Mesendoderm (in vitro differentiated cells): ENCODE measurements around the gene IMMP1L.

Source experiments
- DNase-seq: peaks from one replicate; pipeline ENCODE4 v3.0.0; 2013
- H2AK5ac ChIP-seq: 2 replicates; pipeline ENCODE4 v1.6.1; 2013; ENCODE audit warnings: low read length, inconsistent platforms
- H2BK120ac ChIP-seq: 2 replicates; pipeline ENCODE4 v1.6.1; 2013; ENCODE audit warnings: low read depth, mild to moderate bottlenecking, low read length, moderate library complexity, mixed read lengths
- H2BK15ac ChIP-seq: replicated peaks from 2 replicates; pipeline ENCODE4 v1.6.1; 2013; ENCODE audit warnings: low read depth, mild to moderate bottlenecking, moderate library complexity
- H2BK5ac ChIP-seq: 2 replicates; pipeline ENCODE4 v1.6.1; 2013; ENCODE audit warnings: low read length, inconsistent platforms
- H3K18ac ChIP-seq: 2 replicates; pipeline ENCODE4 v1.6.1; 2013; ENCODE audit warnings: mild to moderate bottlenecking, low read length, mixed read lengths
- H3K23ac ChIP-seq: one replicate; pipeline ENCODE4 v1.6.1; 2013; ENCODE audit warnings: low read length
- H3K27ac ChIP-seq: 2 replicates; pipeline ENCODE4 v1.5.1; 2013; ENCODE audit warnings: low read depth, mild to moderate bottlenecking, inconsistent platforms, low read length, moderate library complexity
- H3K27me3 ChIP-seq: 2 replicates; pipeline ENCODE4 v1.6.1; 2013; ENCODE audit warnings: low read length, control low read depth, mild to moderate bottlenecking, inconsistent platforms; ENCODE audit not compliant: insufficient read depth, poor library complexity
- H3K36me3 ChIP-seq: 2 replicates; pipeline ENCODE4 v1.6.1; 2013; ENCODE audit warnings: low read length, inconsistent platforms; ENCODE audit not compliant: control insufficient read depth, insufficient read depth
- H3K4ac ChIP-seq: one replicate; pipeline ENCODE4 v1.6.1; 2013; ENCODE audit warnings: low read depth, mild to moderate bottlenecking, low read length, moderate library complexity
- H3K4me1 ChIP-seq: 2 replicates; pipeline ENCODE4 v1.6.1; 2013; ENCODE audit warnings: low read depth, low read length, inconsistent platforms; ENCODE audit not compliant: control insufficient read depth
- H3K4me2 ChIP-seq: 2 replicates; pipeline ENCODE4 v1.6.1; 2013; ENCODE audit warnings: low read length
- H3K4me3 ChIP-seq: 2 replicates; pipeline ENCODE4 v1.5.1; 2013; ENCODE audit warnings: mild to moderate bottlenecking, low read length
- H3K56ac ChIP-seq: one replicate; pipeline ENCODE4 v1.6.1; 2013; ENCODE audit warnings: low read length
- H3K79me1 ChIP-seq: 2 replicates; pipeline ENCODE4 v1.6.1; 2013; ENCODE audit warnings: low read length, inconsistent platforms
- H3K79me2 ChIP-seq: 2 replicates; pipeline ENCODE4 v1.6.1; 2013; ENCODE audit warnings: mild to moderate bottlenecking, low read length; ENCODE audit not compliant: control insufficient read depth, insufficient read depth
- H3K9ac ChIP-seq: 2 replicates; pipeline ENCODE4 v1.6.1; 2013; ENCODE audit warnings: low read length, inconsistent platforms
- H4K5ac ChIP-seq: one replicate; pipeline ENCODE4 v1.6.1; 2013; ENCODE audit warnings: low read length
- H4K8ac ChIP-seq: one replicate; pipeline ENCODE4 v1.6.1; 2013; ENCODE audit warnings: low read depth, mild to moderate bottlenecking, control low read depth, low read length, moderate library complexity
- WGBS: extraction: QIAGEN DNeasy Blood & Tissue Kit; methylation state at CpG from one replicate; pipeline ENCODE4 v1.1.7; 2013; ENCODE audit warnings: low lambda C conversion rate, missing lambda C conversion rate; ENCODE audit not compliant: insufficient coverage; ENCODE audit errors: extremely low coverage; 5-methylcytosine and 5-hydroxymethylcytosine counted together

The IMMP1L gene

GRCh38 chr11:31414338-31414737 is 95.1 kb downstream of the IMMP1L start:
- H3K23ac ChIP-seq: no peak overlapping the region
- no peak overlapping the region for H3K9ac ChIP-seq
- H3K4me3 ChIP-seq: no peak overlapping the region
- no peak overlapping the region for H2BK15ac ChIP-seq
- no peak overlapping the region for H2BK120ac ChIP-seq
- no peak for DNase-seq
- no peak overlapping the region for H3K4me2 ChIP-seq
- no peak overlapping the region for H3K18ac ChIP-seq
- peaks cover 1% of the 10 kb centered on the region for H3K4me1 ChIP-seq
- no peak overlapping the region for H2AK5ac ChIP-seq
- no peaks in the 10 kb centered on the region for H3K79me1 ChIP-seq
- no peak overlapping the region for H4K5ac ChIP-seq
- no peaks in the 10 kb centered on the region for H3K79me2 ChIP-seq
- H4K8ac ChIP-seq: no peak overlapping the region
- no peak overlapping the region for H3K4ac ChIP-seq
- H3K27ac ChIP-seq: no peak overlapping the region
- H3K27me3 ChIP-seq: no peaks in the 10 kb centered on the region
- no peaks in the 10 kb centered on the region for H3K36me3 ChIP-seq
- H2BK5ac ChIP-seq: no peak overlapping the region
- no peak overlapping the region for H3K56ac ChIP-seq
- WGBS: 100% methylated on average over 1 of the region's 3 CpGs

- no peaks in the 10 kb centered on the region for H3K79me1 ChIP-seq
- H3K4me2 ChIP-seq: no peak overlapping the region
- no peak overlapping the region for H3K23ac ChIP-seq
- no peak overlapping the region for H3K56ac ChIP-seq
- no peaks in the 10 kb centered on the region for H3K79me2 ChIP-seq
- H3K27ac ChIP-seq: no peak overlapping the region
- no peak overlapping the region for H2BK120ac ChIP-seq
- H3K9ac ChIP-seq: no peak overlapping the region
- no peak overlapping the region for H2BK5ac ChIP-seq
- H4K8ac ChIP-seq: no peak overlapping the region
- H2BK15ac ChIP-seq: no peak overlapping the region
- no peak overlapping the region for H3K4ac ChIP-seq
- no peak overlapping the region for H3K4me3 ChIP-seq
- no peak overlapping the region for H3K18ac ChIP-seq
- no peaks in the 10 kb centered on the region for H3K36me3 ChIP-seq
- H3K27me3 ChIP-seq: no peaks in the 10 kb centered on the region
- no peak overlapping the region for H4K5ac ChIP-seq
- DNase-seq: no peak
- no CpG with 5 or more reads among the region's 2 CpGs for WGBS
- peaks cover 1% of the 10 kb centered on the region for H3K4me1 ChIP-seq
- H2AK5ac ChIP-seq: no peak overlapping the region
These were observed 96.5 kb downstream of the IMMP1L start for GRCh38 chr11:31412946-31413345.

- H2AK5ac ChIP-seq: no peak overlapping the region
- H3K79me1 ChIP-seq: no peaks in the 10 kb centered on the region
- no peaks in the 10 kb centered on the region for H3K36me3 ChIP-seq
- H3K18ac ChIP-seq: no peak overlapping the region
- H3K56ac ChIP-seq: no peak overlapping the region
- no peak for DNase-seq
- H3K4me2 ChIP-seq: no peak overlapping the region
- no CpG with 5 or more reads among the region's 2 CpGs for WGBS
- H3K23ac ChIP-seq: no peak overlapping the region
- H2BK15ac ChIP-seq: no peak overlapping the region
- H2BK120ac ChIP-seq: no peak overlapping the region
- H3K27me3 ChIP-seq: no peaks in the 10 kb centered on the region
- no peak overlapping the region for H4K5ac ChIP-seq
- H3K4ac ChIP-seq: no peak overlapping the region
- H3K4me3 ChIP-seq: no peak overlapping the region
- no peak overlapping the region for H4K8ac ChIP-seq
- H3K9ac ChIP-seq: no peak overlapping the region
- no peak overlapping the region for H2BK5ac ChIP-seq
- H3K79me2 ChIP-seq: no peaks in the 10 kb centered on the region
- H3K27ac ChIP-seq: no peak overlapping the region
- H3K4me1 ChIP-seq: no peaks in the 10 kb centered on the region
These were observed 101.2 kb downstream of the IMMP1L start for GRCh38 chr11:31408201-31408600.

DNA sequence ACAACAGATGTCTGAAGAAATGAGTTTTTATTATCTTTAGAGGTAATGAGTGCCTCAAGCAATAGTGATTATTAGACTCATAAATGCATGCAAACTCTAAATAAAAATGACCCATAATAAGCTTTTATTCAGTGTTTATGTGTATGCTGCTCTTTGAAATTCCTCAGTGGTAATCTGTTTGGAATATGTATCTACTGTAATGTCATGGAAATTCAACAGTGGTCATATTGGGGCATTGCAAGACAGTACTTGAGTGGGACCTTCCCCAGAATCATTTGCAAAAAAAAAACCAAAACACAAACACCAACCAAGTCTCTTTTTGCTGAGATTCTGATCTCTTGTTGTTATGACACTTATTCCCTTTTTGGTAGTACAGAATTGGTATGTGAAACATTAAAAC is 104.8 kb downstream of the IMMP1L start:
- Histone ChIP-seq H3K79me1 (no peaks in the 10 kb centered on the region), H3K56ac (no peak overlapping the region), H3K9ac (no peak overlapping the region), H3K79me2 (no peaks in the 10 kb centered on the region), H3K23ac (no peak overlapping the region), H3K4ac (no peak overlapping the region), H3K18ac (no peak overlapping the region), H4K5ac (no peak overlapping the region), H3K36me3 (no peaks in the 10 kb centered on the region), H3K27me3 (no peaks in the 10 kb centered on the region), H3K4me1 (no peaks in the 10 kb centered on the region), H3K27ac (no peak overlapping the region), H2AK5ac (no peak overlapping the region), H4K8ac (no peak overlapping the region), H2BK120ac (no peak overlapping the region), H2BK5ac (no peak overlapping the region), H3K4me2 (no peak overlapping the region), H3K4me3 (no peak overlapping the region), H2BK15ac (no peak overlapping the region)
- DNase-seq: no peak

GRCh38 chr11:31397239-31397834 is 112.1 kb downstream of the IMMP1L start:
- Histone ChIP-seq H3K4ac (no peak overlapping the region), H3K18ac (no peak overlapping the region)

GRCh38 chr11:31387379-31387778 is 122.0 kb downstream of the IMMP1L start:
- Histone ChIP-seq H3K36me3 (no peaks in the 10 kb centered on the region), H4K5ac (no peak overlapping the region), H3K79me2 (no peaks in the 10 kb centered on the region), H2BK15ac (no peak overlapping the region), H3K56ac (no peak overlapping the region), H3K27ac (no peak overlapping the region), H2AK5ac (no peak overlapping the region), H3K4ac (no peak overlapping the region), H3K4me1 (no peaks in the 10 kb centered on the region), H3K79me1 (peaks cover 2% of the 10 kb centered on the region), H2BK120ac (no peak overlapping the region), H2BK5ac (no peak overlapping the region), H3K9ac (no peak overlapping the region), H4K8ac (no peak overlapping the region), H3K27me3 (no peaks in the 10 kb centered on the region), H3K4me3 (no peak overlapping the region), H3K23ac (no peak overlapping the region), H3K4me2 (no peak overlapping the region), H3K18ac (no peak overlapping the region)
- WGBS: no CpG with 5 or more reads among the region's 2 CpGs
- peak; percentile 78 for DNase-seq

More at GRCh38 chr11:31397239-31397834, 112.1 kb downstream of the IMMP1L start:
- Histone ChIP-seq H2BK120ac (no peak overlapping the region), H3K4me1 (no peaks in the 10 kb centered on the region), H3K79me1 (no peaks in the 10 kb centered on the region), H3K79me2 (no peaks in the 10 kb centered on the region), H3K27ac (no peak overlapping the region), H3K4me2 (no peak overlapping the region), H3K9ac (no peak overlapping the region), H4K5ac (no peak overlapping the region), H3K23ac (no peak overlapping the region), H2BK5ac (no peak overlapping the region), H2AK5ac (no peak overlapping the region), H3K56ac (no peak overlapping the region), H2BK15ac (no peak overlapping the region), H3K36me3 (no peaks in the 10 kb centered on the region), H3K4me3 (no peak overlapping the region), H3K27me3 (no peaks in the 10 kb centered on the region), H4K8ac (no peak overlapping the region)
- peak; percentile 18 for DNase-seq
- WGBS: no CpG with 5 or more reads among the region's 5 CpGs
